NCI-H2081 (cell line): ENCODE results near the gene SLC20A1.
A peak's percentile ranks its signal among the peaks of the same experiment; 100 is the strongest.

Source experiments
- DNase-seq, 2 experiments: peaks; one replicate each; lab custom pipeline; 2025; lab: John Stamatoyannopoulos, UW

Gene SLC20A1

DNA sequence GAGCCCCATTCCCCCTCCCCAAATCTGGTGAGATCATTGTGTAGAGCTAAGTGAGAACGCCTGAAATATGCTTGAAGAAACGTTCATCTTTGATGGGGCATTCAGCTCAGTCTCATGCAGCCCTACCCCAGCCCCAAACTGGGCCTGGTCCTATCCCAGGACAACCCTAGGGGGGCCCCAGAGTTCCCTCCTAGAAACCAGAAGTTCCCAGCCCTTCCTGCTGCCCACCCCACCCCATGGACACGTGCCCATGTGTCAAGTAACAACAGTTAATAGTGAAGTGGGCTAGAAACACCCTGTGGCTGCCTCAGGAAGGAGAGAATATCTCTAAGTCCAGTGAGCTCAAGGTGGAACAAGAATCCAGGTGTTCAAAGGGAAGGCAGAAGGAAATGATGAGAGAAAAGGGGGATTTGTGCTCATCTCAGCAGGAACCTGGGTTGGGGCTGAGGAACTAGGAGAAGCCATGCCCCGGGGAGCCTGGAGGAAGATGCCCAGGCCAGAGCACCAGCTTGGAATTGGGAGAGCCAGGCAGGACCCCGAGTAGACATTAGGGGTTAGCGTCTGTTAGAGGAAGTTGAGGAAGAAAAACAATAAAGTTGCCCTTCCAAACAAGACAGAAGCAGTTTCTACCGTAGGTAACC, 20.1 kb upstream of the SLC20A1 start:
- DNase-seq = no peak

DNA sequence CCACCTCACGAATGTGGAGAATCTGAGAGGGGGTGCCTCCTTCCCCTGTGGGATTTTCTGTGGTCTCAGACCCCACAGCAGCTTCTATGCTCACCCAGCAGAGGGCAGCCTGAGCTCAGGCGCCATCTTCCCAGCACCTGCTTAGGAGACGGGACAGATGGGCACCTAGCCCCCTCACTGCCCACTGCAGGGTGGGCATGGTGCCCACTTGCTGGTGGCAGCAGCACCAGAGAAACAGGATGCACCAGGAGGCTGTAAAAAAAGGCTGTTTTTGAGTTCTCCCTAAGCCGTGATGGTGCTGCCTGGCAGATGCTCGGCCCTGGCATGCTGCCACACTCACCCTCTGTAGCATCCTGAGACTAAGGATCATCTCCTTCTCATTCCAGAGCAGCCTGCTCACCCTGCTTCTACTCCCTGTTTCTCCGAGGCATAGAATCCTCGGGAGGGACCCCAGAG, 19.1 kb upstream of the SLC20A1 start:
- DNase-seq = peak; percentile 63 to 76

DNA sequence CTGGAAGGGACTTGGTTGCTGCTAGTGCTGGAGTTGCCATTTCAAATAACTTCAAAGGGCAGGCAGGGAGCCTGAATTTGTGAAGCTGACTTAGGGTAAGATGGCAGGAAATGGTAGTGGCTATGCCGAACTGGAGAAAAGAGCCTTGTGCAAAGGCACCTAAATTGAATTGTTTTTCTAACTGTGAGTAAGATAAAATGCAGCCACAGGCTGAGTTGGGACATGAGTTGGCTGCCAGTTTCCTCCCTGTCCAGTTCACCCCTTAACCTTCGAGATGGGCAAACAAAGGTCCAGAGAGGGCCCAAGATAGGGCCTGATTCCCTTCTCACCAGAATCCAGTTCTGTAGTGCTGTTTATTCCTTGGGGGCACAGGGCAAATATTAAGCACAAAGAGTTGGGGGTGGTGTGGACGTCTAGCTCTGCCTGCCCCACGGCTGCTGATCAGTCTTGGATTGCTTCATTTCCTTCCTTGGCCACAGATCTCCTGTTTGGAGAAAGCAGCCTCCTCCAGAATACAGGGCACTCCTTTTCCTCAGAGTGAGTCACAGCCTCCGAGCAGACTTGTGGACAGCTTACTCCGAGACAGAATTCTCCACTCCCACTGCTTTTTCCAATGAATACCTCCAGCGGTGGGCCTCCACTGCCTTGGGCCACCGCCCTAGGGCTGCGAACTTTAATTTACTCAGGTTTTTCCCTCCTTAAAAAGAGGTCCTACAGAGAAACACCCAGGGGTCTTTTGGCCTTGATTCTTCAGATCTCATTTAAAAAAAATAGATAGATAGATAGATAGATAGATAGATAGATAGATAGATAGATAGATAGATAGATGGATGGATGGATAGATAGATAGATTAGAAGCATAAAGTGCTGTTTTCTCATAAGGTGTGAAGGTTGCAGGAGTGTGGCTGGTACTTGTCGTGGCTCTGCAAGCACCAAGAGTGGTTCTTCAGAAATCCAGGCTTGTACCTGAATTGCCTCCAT, 18.4 kb upstream of the SLC20A1 start:
- DNase-seq = no peak

GRCh38 chr2:112629224-112629623, 16.5 kb upstream of the SLC20A1 start:
- no peak for DNase-seq

GRCh38 chr2:112629823-112630222, 15.9 kb upstream of the SLC20A1 start:
- DNase-seq = no peak

DNA sequence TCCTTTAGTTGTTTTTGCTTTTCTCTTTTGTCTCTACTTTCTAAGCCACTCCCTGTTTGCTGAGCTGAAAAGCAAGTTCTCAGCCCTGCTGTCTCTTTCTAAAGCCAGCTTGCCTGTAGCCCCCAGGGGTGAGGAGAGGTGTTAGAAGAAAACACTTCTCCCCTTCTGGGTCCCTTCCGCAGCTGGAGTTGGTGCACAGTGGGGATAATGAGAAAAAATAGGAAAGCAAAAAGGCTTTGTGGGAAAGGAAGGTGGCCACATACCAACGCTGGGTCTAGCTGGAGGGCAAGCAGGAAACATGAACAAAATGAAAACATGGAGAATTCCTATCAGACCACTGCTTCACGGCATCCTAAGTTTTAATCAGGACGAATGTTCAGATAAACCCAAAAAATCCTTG, 15.5 kb upstream of the SLC20A1 start:
- DNase-seq = no peak

GRCh38 chr2:112633708-112634107, 12.0 kb upstream of the SLC20A1 start:
- no peak for DNase-seq

DNA sequence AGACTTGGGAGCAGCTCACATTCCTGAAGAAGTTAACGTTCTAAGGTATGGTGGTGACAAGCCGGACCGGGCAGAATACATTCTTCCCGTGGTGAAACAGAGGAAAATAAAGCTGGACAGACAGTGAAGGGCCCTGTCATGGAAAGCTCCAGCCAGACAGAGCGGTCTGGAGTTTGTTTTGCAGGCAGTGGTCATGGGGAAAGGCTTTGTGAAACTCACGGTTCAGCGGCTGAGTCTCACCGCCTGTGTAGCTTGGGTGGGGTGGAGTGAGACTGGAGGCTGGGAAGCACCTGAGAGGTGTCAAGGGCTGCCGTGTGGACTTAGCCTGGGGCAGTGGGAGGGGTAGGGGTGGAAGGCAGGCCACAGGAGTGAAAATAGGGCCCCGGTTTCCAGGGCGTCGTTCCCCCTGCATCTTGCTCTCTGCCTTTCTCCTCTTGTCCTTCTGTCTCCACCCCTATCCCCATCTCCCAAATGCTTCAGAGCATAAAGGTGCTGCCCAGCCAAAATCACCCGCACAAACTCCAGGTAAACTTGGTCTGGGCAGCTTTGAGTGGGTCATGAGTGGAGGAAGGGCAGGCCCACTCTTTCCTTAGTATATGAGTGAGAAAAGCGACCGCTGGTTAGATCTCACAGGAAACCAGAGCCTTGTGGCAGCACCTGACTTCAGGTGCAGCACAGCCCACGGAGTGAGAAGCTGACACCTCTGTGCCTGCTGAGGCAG, 11.4 kb upstream of the SLC20A1 start:
- DNase-seq = no peak

GRCh38 chr2:112634874-112635157, 10.9 kb upstream of the SLC20A1 start:
- DNase-seq = no peak

DNA sequence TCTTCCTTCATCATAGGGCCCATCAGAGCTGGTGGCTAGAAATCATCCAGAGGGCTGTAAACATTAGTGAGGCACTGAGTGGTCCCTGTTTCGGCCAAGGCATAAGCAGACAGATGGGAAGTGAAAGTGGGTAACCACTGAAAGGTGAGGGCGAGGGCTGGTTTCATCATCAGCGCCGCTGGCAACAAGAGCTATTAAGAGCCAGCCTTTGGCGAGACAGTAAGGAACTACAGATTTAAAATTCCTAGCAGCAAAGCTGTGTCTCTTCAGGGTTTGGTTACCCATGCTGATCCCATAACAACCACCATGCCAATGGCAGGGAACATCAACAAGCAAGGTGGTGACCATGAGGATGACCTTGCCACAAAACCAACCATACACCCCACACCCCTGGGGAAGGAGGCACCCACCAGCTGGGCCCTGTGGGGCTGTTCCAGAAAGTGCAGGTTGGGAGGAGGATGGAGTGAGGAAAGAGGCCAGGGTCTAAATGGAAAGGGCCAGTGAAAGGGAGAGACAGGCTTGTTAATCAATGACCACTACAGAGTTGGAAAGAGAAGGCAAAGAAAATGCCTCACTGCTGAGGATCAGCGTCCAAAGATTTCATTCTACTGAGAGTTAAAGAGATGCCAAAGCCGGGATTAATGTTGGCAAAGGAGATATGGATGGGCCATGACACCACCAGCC, 9.0 kb upstream of the SLC20A1 start:
- DNase-seq = no peak

DNA sequence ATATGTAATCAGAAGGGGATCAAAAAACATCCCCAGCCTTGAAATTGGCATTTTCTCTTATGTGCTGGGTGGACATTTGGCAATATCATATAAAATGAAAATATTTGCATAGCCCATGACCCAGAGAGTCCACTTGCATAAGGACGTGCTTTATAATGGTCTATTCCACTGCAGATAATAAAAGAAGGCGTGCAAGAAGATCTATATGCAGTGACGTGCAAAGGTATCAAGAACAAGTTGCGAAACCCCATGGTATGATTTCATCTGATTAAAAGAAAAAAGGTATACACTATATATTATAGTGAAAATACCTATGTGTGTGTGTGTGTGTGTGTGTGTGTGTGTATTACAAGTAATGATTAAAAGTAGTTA, 8.5 kb upstream of the SLC20A1 start:
- DNase-seq = no peak

DNA sequence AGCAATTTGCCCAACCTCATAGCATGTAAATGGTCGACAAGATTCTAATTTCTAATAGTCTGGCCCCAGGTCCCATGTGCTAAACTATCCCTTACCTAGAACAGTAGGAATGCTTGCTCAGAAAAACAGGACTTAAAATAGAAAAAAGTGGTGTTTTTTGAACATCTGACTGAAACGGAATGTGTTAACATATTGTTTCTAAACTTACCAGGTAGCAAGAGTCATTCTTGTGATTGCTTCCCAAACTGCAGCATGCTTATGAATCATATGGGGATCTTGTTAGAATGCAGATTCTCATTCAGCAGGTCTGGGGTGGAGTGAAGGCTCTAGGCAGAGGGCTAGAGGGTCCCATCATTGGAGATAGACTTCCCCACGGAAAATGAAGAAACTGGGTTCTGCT, 5.8 kb upstream of the SLC20A1 start:
- no peak for DNase-seq

DNA sequence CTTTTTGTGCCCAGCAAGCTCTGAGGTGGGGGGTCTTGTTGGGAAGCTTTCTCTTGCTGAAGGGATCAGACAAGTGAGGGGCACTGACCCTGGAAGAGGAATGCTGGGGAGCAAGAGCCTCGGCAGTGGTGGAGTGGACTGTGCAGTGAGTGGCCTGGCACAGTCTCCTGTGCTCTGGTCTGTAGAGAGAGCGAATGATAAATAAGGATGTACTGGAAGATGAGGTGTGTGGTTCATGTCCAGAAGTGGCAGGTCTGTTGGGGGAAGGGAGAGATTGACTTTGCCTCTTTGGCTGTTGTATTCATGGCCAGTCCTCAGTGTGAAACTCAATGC, 5.3 kb upstream of the SLC20A1 start:
- DNase-seq = no peak

- DNase-seq = no peak
These were observed 4.7 kb upstream of the SLC20A1 start for GRCh38 chr2:112640800-112641675.

- DNase-seq = no peak
These were observed 4.0 kb upstream of the SLC20A1 start for GRCh38 chr2:112641701-112642100.

DNA sequence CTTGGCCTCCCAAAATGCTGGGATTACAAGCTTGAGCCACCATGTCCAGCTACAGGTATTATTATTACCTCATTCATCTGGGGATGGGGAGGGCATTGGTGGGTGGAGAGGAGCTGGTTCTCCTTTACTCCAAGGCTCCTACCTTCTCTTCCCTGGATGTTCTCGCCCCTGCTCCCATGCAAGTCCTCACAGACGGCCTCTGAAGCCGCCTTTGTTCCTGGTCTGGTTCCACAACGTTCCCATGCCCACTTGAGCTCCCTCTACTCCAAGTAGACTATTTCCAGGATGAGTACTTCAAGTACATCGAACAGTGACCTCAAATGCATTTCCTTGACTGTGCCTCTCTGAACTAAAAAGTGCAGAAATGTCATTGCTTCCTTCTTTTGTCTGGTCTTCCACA, 3.2 kb upstream of the SLC20A1 start:
- no peak for DNase-seq

DNA sequence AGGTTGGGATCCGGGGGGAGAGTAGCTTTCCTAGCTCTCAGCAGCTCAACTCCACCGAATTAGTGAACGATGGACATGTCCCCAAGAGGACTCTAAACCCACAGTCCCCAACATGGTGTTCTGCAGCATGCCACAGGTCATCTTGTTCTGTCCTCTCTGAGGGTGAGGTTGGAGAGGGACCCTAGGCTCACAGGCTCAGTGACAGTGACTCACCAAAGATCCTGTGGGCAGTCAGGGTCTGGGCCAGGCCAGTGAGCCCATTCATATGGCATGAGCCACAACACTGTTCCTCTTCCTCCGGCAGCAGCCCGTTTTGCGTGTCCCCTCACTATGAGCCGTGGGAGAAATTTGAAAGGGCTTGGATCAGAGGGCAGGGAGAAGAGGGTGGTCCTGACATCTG, 2.8 kb upstream of the SLC20A1 start:
- DNase-seq = no peak

DNA sequence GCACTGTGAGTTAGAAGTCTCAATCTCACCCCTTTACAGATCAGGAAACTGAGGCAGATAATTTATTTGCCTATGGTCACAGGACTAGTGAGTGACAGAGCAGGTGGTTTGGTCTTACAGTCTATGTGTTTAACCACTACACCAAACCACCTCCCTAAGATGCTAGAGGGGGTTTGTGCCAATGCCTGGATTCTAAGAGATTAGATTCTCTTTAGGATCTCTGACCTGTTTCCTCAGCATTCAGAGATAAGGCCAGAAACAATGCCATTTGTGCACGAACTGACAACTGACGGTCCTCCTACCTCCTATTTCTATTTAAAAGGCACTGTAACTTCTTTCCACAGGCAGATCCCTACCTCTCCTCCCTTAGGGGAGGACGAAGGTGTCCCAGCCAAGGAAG, 2.3 kb upstream of the SLC20A1 start:
- DNase-seq = no peak

GRCh38 chr2:112644155-112644932, 1.4 kb upstream of the SLC20A1 start:
- DNase-seq = no peak

GRCh38 chr2:112644933-112645309, 818 bp upstream of the SLC20A1 start:
- no peak for DNase-seq
